GM23248 (cell line): ENCODE data around the gene PLCB2. TPM values are rescaled to one million over a fixed set of nuclear protein-coding genes. Genes with fewer than 3 reads are reported as not detected.

Source experiments
- DNase-seq: peaks from one replicate; pipeline ENCODE4 v3.0.0-alpha.2; 2015
- H2AFZ ChIP-seq: fragments of 200-600 bp; sonication (generic); 2 replicates; pipeline ENCODE4 v1.6.1; 2016; ENCODE audit warnings: antibody characterized with exemption
- H3F3A ChIP-seq: fragments of 200-600 bp; sonication (generic); 2 replicates; pipeline ENCODE4 v1.6.1; 2016; ENCODE audit warnings: mild to moderate bottlenecking, antibody characterized with exemption, mixed run types; ENCODE audit not compliant: insufficient read depth
- H3K27ac ChIP-seq: fragments of 200-600 bp; sonication (generic); 2 replicates; pipeline ENCODE4 v1.5.1; 2016; ENCODE audit warnings: mild to moderate bottlenecking
- H3K27me3 ChIP-seq: fragments of 200-600 bp; sonication (generic); replicated peaks from 2 replicates; pipeline ENCODE4 v1.6.1; 2016; ENCODE audit warnings: mild to moderate bottlenecking; ENCODE audit not compliant: insufficient read depth
- H3K36me3 ChIP-seq: fragments of 200-600 bp; sonication (generic); 2 replicates; pipeline ENCODE4 v1.6.1; 2016; ENCODE audit warnings: low read depth, mild to moderate bottlenecking
- H3K4me1 ChIP-seq: fragments of 200-600 bp; sonication (generic); 2 replicates; pipeline ENCODE4 v1.6.1; 2016; ENCODE audit warnings: mild to moderate bottlenecking; ENCODE audit not compliant: insufficient read depth
- H3K4me2 ChIP-seq: fragments of 200-600 bp; sonication (generic); one replicate; pipeline ENCODE4 v1.6.1; 2016; ENCODE audit warnings: mild to moderate bottlenecking; ENCODE audit not compliant: unreplicated experiment
- H3K4me3 ChIP-seq: fragments of 200-600 bp; sonication (generic); 2 replicates; pipeline ENCODE4 v1.5.1; 2016; ENCODE audit warnings: mild to moderate bottlenecking
- H3K79me2 ChIP-seq: fragments of 200-600 bp; sonication (generic); 2 replicates; pipeline ENCODE4 v1.6.1; 2016; ENCODE audit warnings: mild to moderate bottlenecking; ENCODE audit not compliant: insufficient read depth
- H3K9ac ChIP-seq: fragments of 200-600 bp; sonication (generic); 2 replicates; pipeline ENCODE4 v1.6.1; 2016; ENCODE audit warnings: mild to moderate bottlenecking
- H3K9me2 ChIP-seq: fragments of 200-600 bp; sonication (generic); 2 replicates; pipeline ENCODE4 v1.6.1; 2016; ENCODE audit warnings: mixed run types, mild to moderate bottlenecking, moderate library complexity; ENCODE audit not compliant: insufficient read depth
- H3K9me3 ChIP-seq: fragments of 200-600 bp; sonication (generic); one replicate; pipeline ENCODE4 v1.6.1; 2017; ENCODE audit warnings: low read depth
- H4K20me1 ChIP-seq: fragments of 200-600 bp; sonication (generic); 2 replicates; pipeline ENCODE4 v1.6.0; 2016; ENCODE audit not compliant: insufficient read depth
- EZH2 ChIP-seq: fragments of 200-600 bp; sonication (generic); IDR thresholded peaks from 2 replicates; pipeline ENCODE4 v1.6.1; 2018; ENCODE audit warnings: antibody characterized with exemption, mild to moderate bottlenecking; ENCODE audit not compliant: insufficient read depth, poor library complexity, severe bottlenecking
- EZH2phosphoT487 ChIP-seq: fragments of 200-600 bp; sonication (generic); IDR thresholded peaks from 2 replicates; pipeline ENCODE4 v1.6.1; 2018; ENCODE audit warnings: antibody characterized with exemption, moderate library complexity, mild to moderate bottlenecking, low read depth; ENCODE audit not compliant: insufficient read depth
- WGBS, 2 experiments: methylation state at CpG; one replicate each; pipeline ENCODE4 v1.1.6; 2015 to 2017; ENCODE audit warnings: low lambda C conversion rate in 2 of 2, low coverage in 1 of 2; ENCODE audit errors: missing lambda C conversion rate in 2 of 2; 5-methylcytosine and 5-hydroxymethylcytosine counted together
- in situ Hi-C: fragments of 300-500 bp; cut with MboI; formaldehyde crosslinking; loops from 2 replicates; pipeline ENCODE4 v1.15.0; 2020
- polyA plus RNA-seq: library from polyadenylated mRNA; unstranded; fragments of >200 nt; fragmentation: Nextera tagmentation; extraction: Ambion mirVana; gene quantifications from 2 replicates; pipeline ENCODE4 v1.2.1, GENCODE V29; 2016
- total RNA-seq: library from RNA; depleted of rRNA; stranded (reverse); fragments of >200 nt; shearing (Covaris generic); gene quantifications from 2 replicates; pipeline ENCODE4 v1.2.3, GENCODE V29; 2014

The PLCB2 gene
- total and polyA plus RNA-seq, 2 experiments from 2014 or later = 0.54 to 1.1 TPM

GRCh38 chr15:40285554-40286011 lies 22.2 kb downstream of the PLCB2 start:
- H2AFZ ChIP-seq = no peak overlapping the region

GRCh38 chr15:40285151-40285550 lies 22.6 kb downstream of the PLCB2 start:
- DNase-seq = peak; percentile 52
- Histone ChIP-seq H4K20me1 (no peaks in the 10 kb centered on the region), H3K4me3 (no peak overlapping the region)

More at GRCh38 chr15:40285554-40286011, 22.2 kb downstream of the PLCB2 start:
- peak overlapping the region; percentile 47 for H3K4me2 ChIP-seq
- WGBS, 2 experiments = 0 to 19% methylated on average over 1 of the region's 1 CpG
- H3K36me3 ChIP-seq = no peaks in the 10 kb centered on the region
- in situ Hi-C loops = no loop called here
- H3K79me2 ChIP-seq = no peaks in the 10 kb centered on the region
- H3K27ac ChIP-seq = no peak overlapping the region
- DNase-seq = peak; percentile 55
- TF ChIP-seq EZH2phosphoT487 = no peak
- no peak for TF ChIP-seq EZH2
- peaks cover 17% of the 10 kb centered on the region for H3K4me1 ChIP-seq
- peaks cover 14% of the 10 kb centered on the region; the same call in 1 of the 2 replicates for H3F3A ChIP-seq
- H3K27me3 ChIP-seq = peaks cover 27% of the 10 kb centered on the region
- no peak overlapping the region for H3K9ac ChIP-seq
- no peak overlapping the region for H3K4me3 ChIP-seq
- no peaks in the 10 kb centered on the region for H3K9me2 ChIP-seq
- H4K20me1 ChIP-seq = no peaks in the 10 kb centered on the region
- H3K9me3 ChIP-seq = no peaks in the 10 kb centered on the region

DNA sequence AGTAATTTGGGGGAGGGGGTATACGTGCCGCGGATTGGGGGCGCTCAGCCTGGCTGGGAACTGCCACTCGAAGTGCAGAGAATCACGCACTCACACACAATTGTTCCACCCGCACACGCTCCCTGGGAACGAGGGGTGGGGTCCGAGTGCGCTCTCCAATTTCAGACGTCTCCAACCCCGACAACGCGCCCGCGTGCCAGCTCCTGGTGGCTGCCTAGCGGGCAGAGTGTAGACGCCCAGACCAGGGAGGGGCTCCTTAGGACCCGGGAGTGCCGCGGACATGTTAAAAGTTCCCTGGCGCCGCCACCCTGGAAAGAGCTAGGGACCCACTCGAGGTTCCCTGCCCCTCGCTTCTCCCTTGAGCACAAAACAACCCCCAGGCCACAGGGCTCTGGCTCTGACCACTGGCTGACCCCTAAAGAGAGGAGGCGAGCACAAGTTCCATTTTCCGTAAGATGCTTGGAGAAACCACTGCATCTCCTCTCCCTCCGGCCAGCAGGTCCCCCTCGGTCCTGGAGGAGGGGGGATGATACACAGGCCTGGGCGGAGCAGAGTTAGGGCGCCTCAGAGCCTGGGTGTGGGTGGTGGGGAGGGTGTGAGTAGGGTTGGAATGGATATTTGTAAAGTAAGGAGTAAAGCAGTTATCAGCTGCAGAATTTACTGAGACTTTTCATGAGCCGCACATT lies 24.0 kb downstream of the PLCB2 start:
- Histone ChIP-seq H3K9me2 (no peaks in the 10 kb centered on the region), H3K27me3 (peaks cover 33% of the 10 kb centered on the region), H3K4me1 (peaks cover 17% of the 10 kb centered on the region), H4K20me1 (no peaks in the 10 kb centered on the region), H2AFZ (no peak overlapping the region), H3K4me3 (no peak overlapping the region), H3K79me2 (no peaks in the 10 kb centered on the region), H3K9ac (no peak overlapping the region), H3K36me3 (no peaks in the 10 kb centered on the region), H3K9me3 (no peaks in the 10 kb centered on the region), H3F3A (peaks cover 14% of the 10 kb centered on the region; the same call in 1 of the 2 replicates), H3K27ac (no peak overlapping the region), H3K4me2 (no peak overlapping the region)
- TF ChIP-seq EZH2phosphoT487 (no peak), EZH2 (no peak)
- in situ Hi-C loops = no loop called here
- no peak for DNase-seq
- 46 to 55% methylated on average over 18 to 33 of the region's 33 CpGs for WGBS, 2 experiments

More at GRCh38 chr15:40285151-40285550, 22.6 kb downstream of the PLCB2 start:
- Histone ChIP-seq H3K4me1 (peaks cover 17% of the 10 kb centered on the region), H3K27ac (no peak overlapping the region), H3K4me2 (no peak overlapping the region), H3K9ac (no peak overlapping the region), H3K27me3 (peaks cover 32% of the 10 kb centered on the region), H2AFZ (no peak overlapping the region), H3F3A (peaks cover 14% of the 10 kb centered on the region; the same call in 1 of the 2 replicates), H3K9me2 (no peaks in the 10 kb centered on the region), H3K9me3 (no peaks in the 10 kb centered on the region), H3K79me2 (no peaks in the 10 kb centered on the region), H3K36me3 (no peaks in the 10 kb centered on the region)
- no peak for TF ChIP-seq EZH2
- TF ChIP-seq EZH2phosphoT487 = no peak
- 35 to 41% methylated on average over 4 of the region's 4 CpGs for WGBS, 2 experiments
- in situ Hi-C loops = no loop called here

GRCh38 chr15:40282869-40283614 lies 24.7 kb downstream of the PLCB2 start, which contains the start of gene ANKRD63:
TSS of gene ANKRD63 (minus strand) at chr15:40283064. CDS start at chr15:40282586, 478 bp downstream.
- peak; percentile 60 for DNase-seq
- peaks cover 14% of the 10 kb centered on the region; the same call in 1 of the 2 replicates for H3F3A ChIP-seq
- H3K79me2 ChIP-seq = no peaks in the 10 kb centered on the region
- in situ Hi-C loops = no loop called here
- peak within 1 kb of the TSS; percentile 58 for H3K4me3 ChIP-seq
- H3K27me3 ChIP-seq = peaks cover 33% of the 10 kb centered on the region
- H3K4me2 ChIP-seq = peak within 1 kb of the TSS; percentile 43
- H4K20me1 ChIP-seq = no peaks in the 10 kb centered on the region
- peak within 1 kb of the TSS; percentile 72 for H2AFZ ChIP-seq
- 7 to 10% methylated on average over 38 to 70 of the region's 76 CpGs for WGBS, 2 experiments
- no peaks in the 10 kb centered on the region for H3K9me3 ChIP-seq
- H3K9ac ChIP-seq = no peak within 1 kb of the TSS
- no peaks in the 10 kb centered on the region for H3K36me3 ChIP-seq
- H3K4me1 ChIP-seq = peaks cover 17% of the 10 kb centered on the region
- no peak within 1 kb of the TSS for H3K27ac ChIP-seq
- H3K9me2 ChIP-seq = no peaks in the 10 kb centered on the region
- TF ChIP-seq EZH2 (peak; percentile 74), EZH2phosphoT487 (peak; percentile 39; the same call in 1 of the 2 replicates)
